Measurements from ENCODE around the gene PHAF1.

DNA sequence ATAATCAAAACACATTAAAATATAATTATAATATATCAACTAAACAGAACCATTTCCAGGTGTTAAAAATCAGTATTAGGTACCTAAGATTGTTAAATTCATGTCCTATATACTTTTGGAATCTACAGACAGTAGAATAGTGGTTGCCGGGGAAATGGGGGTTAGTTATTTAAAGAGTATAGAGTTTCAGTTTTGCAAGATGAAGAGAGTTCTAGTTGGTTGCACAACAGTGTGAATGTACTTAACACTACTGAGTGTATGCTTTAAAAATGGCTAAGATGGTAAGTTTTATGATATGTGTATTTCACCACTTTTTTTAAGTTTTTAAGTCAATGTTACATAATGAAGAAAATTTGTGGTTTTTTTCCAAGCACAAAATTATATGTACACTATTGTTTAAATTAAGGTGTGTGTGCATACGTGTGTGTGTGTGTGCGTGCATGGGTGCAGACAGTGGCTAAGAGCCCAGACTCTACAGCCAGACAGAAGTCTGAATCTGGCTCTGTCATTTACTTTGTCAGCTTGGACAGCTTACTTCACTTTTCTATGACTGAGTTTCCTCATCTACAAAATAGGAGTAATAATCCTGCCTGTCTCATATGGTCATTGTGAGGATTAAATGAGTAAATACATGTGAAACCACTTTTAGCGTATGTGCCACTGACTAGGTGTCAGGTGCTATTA, 25.3 kb upstream of the PHAF1 start:
- TF ChIP-seq POLR2AphosphoS5 (IDR thresholded peaks at IDR 0.05) (no peak), EP300 (IDR thresholded peaks at IDR 0.05) (no peak), POLR2A (IDR thresholded peaks at IDR 0.05) (no peak)
- TF ChIP-seq, protein P1, sequence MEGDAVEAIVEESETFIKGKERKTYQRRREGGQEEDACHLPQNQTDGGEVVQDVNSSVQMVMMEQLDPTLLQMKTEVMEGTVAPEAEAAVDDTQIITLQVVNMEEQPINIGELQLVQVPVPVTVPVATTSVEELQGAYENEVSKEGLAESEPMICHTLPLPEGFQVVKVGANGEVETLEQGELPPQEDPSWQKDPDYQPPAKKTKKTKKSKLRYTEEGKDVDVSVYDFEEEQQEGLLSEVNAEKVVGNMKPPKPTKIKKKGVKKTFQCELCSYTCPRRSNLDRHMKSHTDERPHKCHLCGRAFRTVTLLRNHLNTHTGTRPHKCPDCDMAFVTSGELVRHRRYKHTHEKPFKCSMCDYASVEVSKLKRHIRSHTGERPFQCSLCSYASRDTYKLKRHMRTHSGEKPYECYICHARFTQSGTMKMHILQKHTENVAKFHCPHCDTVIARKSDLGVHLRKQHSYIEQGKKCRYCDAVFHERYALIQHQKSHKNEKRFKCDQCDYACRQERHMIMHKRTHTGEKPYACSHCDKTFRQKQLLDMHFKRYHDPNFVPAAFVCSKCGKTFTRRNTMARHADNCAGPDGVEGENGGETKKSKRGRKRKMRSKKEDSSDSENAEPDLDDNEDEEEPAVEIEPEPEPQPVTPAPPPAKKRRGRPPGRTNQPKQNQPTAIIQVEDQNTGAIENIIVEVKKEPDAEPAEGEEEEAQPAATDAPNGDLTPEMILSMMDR (IDR thresholded peaks at IDR 0.05), result no peak
